Measurements from ENCODE around the gene ACAD11.
"Not testable (repeated sequence)": the region's sequence is repeated elsewhere in the genome, so short reads cannot be mapped to it uniquely, and the experiment has no call there.

ACAD11 gene

DNA sequence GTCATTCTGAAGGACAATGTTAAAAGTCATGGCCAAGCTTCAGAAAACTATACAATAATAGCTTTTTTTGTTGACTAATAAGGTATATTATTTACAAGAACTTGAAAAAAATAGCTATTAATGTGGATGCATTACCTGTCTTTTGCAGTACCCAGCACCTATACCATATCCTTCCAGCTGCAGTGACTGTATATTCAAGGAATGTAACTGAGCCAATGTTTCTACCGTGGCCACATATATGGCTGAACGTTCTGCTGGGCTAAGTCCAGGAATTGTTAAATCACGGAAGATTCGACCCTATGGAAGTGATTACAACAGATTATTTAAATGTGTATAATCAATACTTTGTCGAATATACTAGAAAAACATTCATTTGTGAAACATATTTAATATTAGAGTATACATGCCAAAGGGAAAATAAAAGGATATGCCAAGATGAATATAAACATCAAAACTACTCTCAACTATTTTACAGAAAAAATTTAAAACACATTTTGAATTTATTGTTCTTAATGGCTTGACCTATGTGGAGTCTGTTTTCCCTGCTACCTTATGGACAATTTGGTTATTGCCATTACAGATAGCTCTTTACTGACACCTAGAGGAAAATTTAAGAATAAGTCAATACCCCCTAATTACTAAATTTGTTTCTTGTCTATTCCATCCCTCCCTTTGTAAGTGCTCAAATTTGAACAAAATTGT, 17.6 kb downstream of the ACAD11 start:
- no peak overlapping the region for H2AFZ ChIP-seq
- no peak overlapping the region for H3K4me3 ChIP-seq (ENCODE audit: low read depth, low read length)
- no peaks in the 10 kb centered on the region for H3K79me2 ChIP-seq
- TF ChIP-seq, protein P1, sequence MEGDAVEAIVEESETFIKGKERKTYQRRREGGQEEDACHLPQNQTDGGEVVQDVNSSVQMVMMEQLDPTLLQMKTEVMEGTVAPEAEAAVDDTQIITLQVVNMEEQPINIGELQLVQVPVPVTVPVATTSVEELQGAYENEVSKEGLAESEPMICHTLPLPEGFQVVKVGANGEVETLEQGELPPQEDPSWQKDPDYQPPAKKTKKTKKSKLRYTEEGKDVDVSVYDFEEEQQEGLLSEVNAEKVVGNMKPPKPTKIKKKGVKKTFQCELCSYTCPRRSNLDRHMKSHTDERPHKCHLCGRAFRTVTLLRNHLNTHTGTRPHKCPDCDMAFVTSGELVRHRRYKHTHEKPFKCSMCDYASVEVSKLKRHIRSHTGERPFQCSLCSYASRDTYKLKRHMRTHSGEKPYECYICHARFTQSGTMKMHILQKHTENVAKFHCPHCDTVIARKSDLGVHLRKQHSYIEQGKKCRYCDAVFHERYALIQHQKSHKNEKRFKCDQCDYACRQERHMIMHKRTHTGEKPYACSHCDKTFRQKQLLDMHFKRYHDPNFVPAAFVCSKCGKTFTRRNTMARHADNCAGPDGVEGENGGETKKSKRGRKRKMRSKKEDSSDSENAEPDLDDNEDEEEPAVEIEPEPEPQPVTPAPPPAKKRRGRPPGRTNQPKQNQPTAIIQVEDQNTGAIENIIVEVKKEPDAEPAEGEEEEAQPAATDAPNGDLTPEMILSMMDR (IDR thresholded peaks at IDR 0.05) = peak; percentile 62
- no peak overlapping the region for H3K4me2 ChIP-seq (ENCODE audit: low read length)
- H3K9ac ChIP-seq = no peak overlapping the region
- H3K27me3 ChIP-seq (ENCODE audit: control insufficient read depth, insufficient read depth, low read length) = no peaks in the 10 kb centered on the region
- H3K36me3 ChIP-seq (ENCODE audit: control insufficient read depth, insufficient read depth, low read length) = no peaks in the 10 kb centered on the region
- H3K27ac ChIP-seq = no peak overlapping the region
- no peaks in the 10 kb centered on the region for H3K4me1 ChIP-seq
- no peaks in the 10 kb centered on the region for H3K9me3 ChIP-seq (ENCODE audit: control insufficient read depth, low read length)

DNA sequence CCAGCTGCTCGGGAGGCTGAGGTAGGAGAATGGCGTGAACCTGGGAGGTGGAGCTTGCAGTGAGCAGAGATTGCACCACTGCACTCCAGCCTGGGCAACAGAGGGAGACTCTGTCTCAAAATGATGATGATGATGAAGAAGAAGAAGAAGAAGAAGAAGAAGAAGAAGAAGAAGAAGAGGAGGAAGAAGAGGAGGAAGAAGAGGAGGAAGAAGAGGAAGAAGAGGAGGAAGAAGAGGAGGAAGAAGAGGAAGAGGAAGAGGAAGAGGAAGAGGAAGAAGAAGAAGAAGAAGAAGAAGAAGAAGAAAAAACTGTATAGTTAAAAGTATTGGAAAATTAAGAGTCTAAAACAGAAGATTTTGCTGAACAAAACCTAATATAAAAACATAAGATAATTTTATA, 18.2 kb downstream of the ACAD11 start:
- H3K9ac ChIP-seq; H3K27me3 ChIP-seq (ENCODE audit: control insufficient read depth, insufficient read depth, low read length); H3K4me1 ChIP-seq; H2AFZ ChIP-seq; H3K27ac ChIP-seq; H3K9me3 ChIP-seq (ENCODE audit: control insufficient read depth, low read length); H3K79me2 ChIP-seq; H3K36me3 ChIP-seq (ENCODE audit: control insufficient read depth, insufficient read depth, low read length); H3K4me3 ChIP-seq (ENCODE audit: low read depth, low read length); H3K4me2 ChIP-seq (ENCODE audit: low read length): not testable (repeated sequence)

DNA sequence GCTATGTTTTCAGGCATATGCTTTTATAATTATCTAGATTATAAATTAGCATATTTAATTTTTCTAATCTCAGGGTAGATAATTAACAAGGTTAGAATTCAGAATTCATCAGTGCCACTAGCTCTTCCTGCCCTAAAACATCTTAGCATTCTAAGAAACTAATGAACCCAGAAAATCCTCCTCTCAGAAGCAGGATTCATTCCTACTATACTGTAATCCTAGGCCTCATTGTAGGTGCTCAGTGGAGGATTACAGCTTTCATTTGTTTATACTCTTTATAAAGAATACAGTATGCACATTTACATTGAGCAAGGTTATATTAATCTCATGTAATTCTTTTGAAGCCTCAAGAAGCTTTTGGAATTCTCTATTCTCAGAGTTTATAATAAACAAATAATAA, 20.9 kb downstream of the ACAD11 start:
- no peak overlapping the region for H3K4me2 ChIP-seq (ENCODE audit: low read length)
- no peak overlapping the region for H2AFZ ChIP-seq
- no peaks in the 10 kb centered on the region for H3K4me1 ChIP-seq
- H3K27ac ChIP-seq = no peak overlapping the region
- H3K4me3 ChIP-seq (ENCODE audit: low read depth, low read length) = no peak overlapping the region
- no peaks in the 10 kb centered on the region for H3K79me2 ChIP-seq
- no peaks in the 10 kb centered on the region for H3K9me3 ChIP-seq (ENCODE audit: control insufficient read depth, low read length)
- no peaks in the 10 kb centered on the region for H3K36me3 ChIP-seq (ENCODE audit: control insufficient read depth, insufficient read depth, low read length)
- no peak overlapping the region for H3K9ac ChIP-seq
- no peaks in the 10 kb centered on the region for H3K27me3 ChIP-seq (ENCODE audit: control insufficient read depth, insufficient read depth, low read length)
- TF ChIP-seq, protein P1 (IDR thresholded peaks at IDR 0.05) = no peak

DNA sequence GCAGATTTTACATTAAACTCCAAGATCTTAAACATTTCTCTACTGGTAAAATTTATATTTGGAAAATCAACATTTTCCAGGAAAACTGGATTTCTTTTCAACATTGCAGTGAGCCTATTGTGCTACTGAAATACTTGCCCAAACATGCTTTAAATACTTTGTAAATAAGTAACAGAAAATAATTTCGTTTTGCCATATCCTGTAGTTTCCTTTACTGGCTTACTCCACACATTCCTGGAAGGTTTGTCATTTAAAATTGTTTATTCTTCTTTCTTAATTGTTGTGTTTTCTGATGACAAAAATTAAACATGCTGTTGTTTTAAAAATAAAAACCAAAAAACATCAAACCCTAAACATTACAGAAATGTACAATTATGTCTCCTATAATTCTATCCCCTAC, 22.0 kb downstream of the ACAD11 start:
- Histone ChIP-seq H3K79me2 (no peaks in the 10 kb centered on the region), H3K27ac (no peak overlapping the region), H3K36me3 (ENCODE audit: control insufficient read depth, insufficient read depth, low read length) (no peaks in the 10 kb centered on the region), H3K9ac (no peak overlapping the region), H3K9me3 (ENCODE audit: control insufficient read depth, low read length) (no peaks in the 10 kb centered on the region), H3K4me2 (ENCODE audit: low read length) (no peak overlapping the region), H3K4me1 (no peaks in the 10 kb centered on the region), H3K27me3 (ENCODE audit: control insufficient read depth, insufficient read depth, low read length) (no peaks in the 10 kb centered on the region), H3K4me3 (ENCODE audit: low read depth, low read length) (no peak overlapping the region), H2AFZ (no peak overlapping the region)
- TF ChIP-seq, protein P1 (IDR thresholded peaks at IDR 0.05) = no peak

DNA sequence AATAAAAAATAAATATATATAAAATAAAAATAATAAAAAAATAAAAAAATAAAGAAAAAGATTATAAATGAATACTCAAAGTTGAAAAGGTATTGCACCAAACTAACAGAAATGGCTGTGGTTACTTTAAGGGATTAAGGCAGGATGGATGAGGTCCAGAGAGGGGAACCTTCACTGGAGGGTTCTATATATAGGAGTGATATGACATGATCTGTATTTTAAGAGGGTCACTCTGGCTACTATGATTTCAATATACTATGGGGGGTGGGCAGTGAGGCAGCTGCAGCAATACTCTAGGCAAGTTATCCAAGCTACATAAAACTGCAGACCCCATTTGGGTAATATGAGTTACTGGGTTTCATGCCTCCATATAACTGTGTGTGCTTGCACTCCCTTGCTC, 24.6 kb downstream of the ACAD11 start:
- Histone ChIP-seq H2AFZ (no peak overlapping the region), H3K79me2 (no peaks in the 10 kb centered on the region), H3K36me3 (ENCODE audit: control insufficient read depth, insufficient read depth, low read length) (no peaks in the 10 kb centered on the region), H3K9me3 (ENCODE audit: control insufficient read depth, low read length) (no peaks in the 10 kb centered on the region), H3K4me2 (ENCODE audit: low read length) (no peak overlapping the region), H3K27me3 (ENCODE audit: control insufficient read depth, insufficient read depth, low read length) (no peaks in the 10 kb centered on the region), H3K9ac (no peak overlapping the region), H3K4me3 (ENCODE audit: low read depth, low read length) (no peak overlapping the region), H3K27ac (no peak overlapping the region), H3K4me1 (no peaks in the 10 kb centered on the region)
- TF ChIP-seq, protein P1 (IDR thresholded peaks at IDR 0.05) = no peak
